CD14-positive monocyte (primary cell): ENCODE data around the gene GSTM2. TPM values are rescaled to one million over a fixed set of nuclear protein-coding genes. Genes with fewer than 3 reads are reported as not detected.

Source experiments
- DNase-seq, 3 donors: peaks; one replicate each; pipeline ENCODE4 v3.0.0-alpha.2; 2011 to 2022
- H2AFZ ChIP-seq: 2 replicates; pipeline ENCODE4 v1.6.0; 2012; ENCODE audit warnings: mild to moderate bottlenecking, low read depth, low read length, inconsistent platforms; ENCODE audit not compliant: insufficient read depth, poor library complexity, severe bottlenecking
- H3K27ac ChIP-seq, 2 donors: 1 replicate in 1 of 2; 2 replicates in 1 of 2; pipeline ENCODE4 v1.5.1; 2012 to 2013; ENCODE audit warnings: low read length in 2 of 2, control low read depth in 1 of 2, inconsistent platforms in 1 of 2, low read depth in 1 of 2, mild to moderate bottlenecking in 1 of 2
- H3K27me3 ChIP-seq, 2 donors: one replicate each; pipeline versions ENCODE4 v1.6.0 to v1.6.1; 2011 to 2013; ENCODE audit warnings: low read length in 2 of 2; ENCODE audit not compliant: control insufficient read depth in 2 of 2, insufficient read depth in 2 of 2
- H3K36me3 ChIP-seq, 2 donors: replicated peaks in 1 of 2; 1 replicate in 1 of 2; 2 replicates in 1 of 2; pipeline versions ENCODE4 v1.5.1 to v1.6.1; 2012 to 2013; ENCODE audit warnings: low read length in 2 of 2, control low read depth in 1 of 2, inconsistent platforms in 1 of 2, mild to moderate bottlenecking in 1 of 2; ENCODE audit not compliant: insufficient read depth in 2 of 2, control insufficient read depth in 1 of 2
- H3K4me1 ChIP-seq, 2 donors: 1 replicate in 1 of 2; 2 replicates in 1 of 2; pipeline versions ENCODE4 v1.5.1 to v1.6.1; 2012 to 2013; ENCODE audit warnings: low read length in 2 of 2, control low read depth in 1 of 2, inconsistent platforms in 1 of 2, mild to moderate bottlenecking in 1 of 2, moderate library complexity in 1 of 2; ENCODE audit not compliant: insufficient read depth in 2 of 2, control insufficient read depth in 1 of 2
- H3K4me2 ChIP-seq: replicated peaks from 2 replicates; pipeline ENCODE3; 2012; ENCODE audit warnings: low read length, moderate library complexity, mild to moderate bottlenecking; ENCODE audit not compliant: poor library complexity, severe bottlenecking; ENCODE audit errors: extremely low read depth
- H3K4me3 ChIP-seq, 3 experiments: fragments of 200-600 bp in 1 of 3; sonication (generic) in 1 of 3; replicated peaks in 1 of 3; 1 replicate in 2 of 3; 2 replicates in 1 of 3; pipeline ENCODE4 v1.5.1; 2011 to 2013; ENCODE audit warnings: low read length in 3 of 3, mild to moderate bottlenecking in 3 of 3, control low read depth in 2 of 3, low read depth in 2 of 3, inconsistent platforms in 1 of 3, moderate library complexity in 1 of 3
- H3K79me2 ChIP-seq: 2 replicates; pipeline ENCODE4 v1.6.0; 2012; ENCODE audit warnings: mild to moderate bottlenecking, control low read depth, inconsistent platforms, low read length, moderate library complexity; ENCODE audit not compliant: insufficient read depth
- H3K9ac ChIP-seq: 2 replicates; pipeline ENCODE4 v1.6.0; 2017; ENCODE audit warnings: low read length, mild to moderate bottlenecking; ENCODE audit not compliant: insufficient read depth, poor library complexity, severe bottlenecking
- H3K9me3 ChIP-seq, 2 donors: replicated peaks in 1 of 2; 1 replicate in 1 of 2; 2 replicates in 1 of 2; pipeline versions ENCODE4 v1.5.1 to v1.6.1; 2012 to 2013; ENCODE audit warnings: low read length in 2 of 2, control low read depth in 1 of 2; ENCODE audit not compliant: control insufficient read depth in 1 of 2, insufficient read depth in 1 of 2
- H4K20me1 ChIP-seq: 2 replicates; pipeline ENCODE4 v1.6.0; 2012; ENCODE audit warnings: mild to moderate bottlenecking, low read length, control low read depth, moderate library complexity; ENCODE audit not compliant: insufficient read depth
- H3K27ac Mint-ChIP-seq, 7 donors: one replicate each; pipeline ENCODE4 v1.8.0; 2020; ENCODE audit warnings: mild to moderate bottlenecking in 7 of 7, mixed read lengths in 7 of 7, moderate library complexity in 6 of 7, inconsistent platforms in 2 of 7
- H3K27me3 Mint-ChIP-seq, 3 donors: one replicate each; pipeline ENCODE4 v1.8.0; 2021 to 2022; ENCODE audit warnings: low read depth in 3 of 3, mild to moderate bottlenecking in 3 of 3, mixed read lengths in 3 of 3, moderate library complexity in 3 of 3, inconsistent platforms in 1 of 3
- H3K36me3 Mint-ChIP-seq, 2 donors: one replicate each; pipeline ENCODE4 v1.8.0; 2020; ENCODE audit warnings: mixed read lengths in 2 of 2, inconsistent platforms in 1 of 2, mild to moderate bottlenecking in 1 of 2
- H3K4me1 Mint-ChIP-seq: one replicate; pipeline ENCODE4 v1.8.0; 2020; ENCODE audit warnings: mild to moderate bottlenecking, mixed read lengths
- H3K4me3 Mint-ChIP-seq, 2 donors: one replicate each; pipeline ENCODE4 v1.8.0; 2020; ENCODE audit warnings: mild to moderate bottlenecking in 2 of 2, mixed read lengths in 2 of 2, moderate library complexity in 1 of 2
- H3K9me3 Mint-ChIP-seq, 7 donors: one replicate each; pipeline ENCODE4 v1.8.0; 2020 to 2022; ENCODE audit warnings: mixed read lengths in 7 of 7, mild to moderate bottlenecking in 6 of 7, moderate library complexity in 6 of 7, inconsistent platforms in 2 of 7
- WGBS: methylation state at CpG from one replicate; pipeline ENCODE4 v1.1.5; 2013; ENCODE audit warnings: missing lambda C conversion rate; ENCODE audit not compliant: insufficient coverage; 5-methylcytosine and 5-hydroxymethylcytosine counted together
- intact Hi-C, 2 donors: fragments of 100-400 bp; cut with micrococcal nuclease; formaldehyde crosslinking; loops; one replicate each; pipeline versions ENCODE4 v1.15.0 to v1.15.1; 2023
- polyA plus RNA-seq, 3 donors: library from polyadenylated mRNA; depleted of rRNA in 1 of 3; unstranded in 2 of 3; stranded (reverse) in 1 of 3; fragments of 300-500 nt in 2 of 3; fragments of >200 nt in 1 of 3; fragmentation: Illumina TruSeq in 2 of 3; gene quantifications; 1 replicate in 2 of 3; 2 replicates in 1 of 3; pipeline ENCODE4 v1.2.3, GENCODE V29; 2012 to 2021
- TF ChIP-seq, protein P1 (sequence below): fragments of 200-600 bp; IDR thresholded peaks from one replicate; pipeline ENCODE4 v1.8.0; 2022; ENCODE audit warnings: antibody characterized with exemption, mild to moderate bottlenecking

The GSTM2 gene
- polyA plus RNA-seq, 3 donors: 1.5 to 12.0 (median 6.3) TPM

DNA sequence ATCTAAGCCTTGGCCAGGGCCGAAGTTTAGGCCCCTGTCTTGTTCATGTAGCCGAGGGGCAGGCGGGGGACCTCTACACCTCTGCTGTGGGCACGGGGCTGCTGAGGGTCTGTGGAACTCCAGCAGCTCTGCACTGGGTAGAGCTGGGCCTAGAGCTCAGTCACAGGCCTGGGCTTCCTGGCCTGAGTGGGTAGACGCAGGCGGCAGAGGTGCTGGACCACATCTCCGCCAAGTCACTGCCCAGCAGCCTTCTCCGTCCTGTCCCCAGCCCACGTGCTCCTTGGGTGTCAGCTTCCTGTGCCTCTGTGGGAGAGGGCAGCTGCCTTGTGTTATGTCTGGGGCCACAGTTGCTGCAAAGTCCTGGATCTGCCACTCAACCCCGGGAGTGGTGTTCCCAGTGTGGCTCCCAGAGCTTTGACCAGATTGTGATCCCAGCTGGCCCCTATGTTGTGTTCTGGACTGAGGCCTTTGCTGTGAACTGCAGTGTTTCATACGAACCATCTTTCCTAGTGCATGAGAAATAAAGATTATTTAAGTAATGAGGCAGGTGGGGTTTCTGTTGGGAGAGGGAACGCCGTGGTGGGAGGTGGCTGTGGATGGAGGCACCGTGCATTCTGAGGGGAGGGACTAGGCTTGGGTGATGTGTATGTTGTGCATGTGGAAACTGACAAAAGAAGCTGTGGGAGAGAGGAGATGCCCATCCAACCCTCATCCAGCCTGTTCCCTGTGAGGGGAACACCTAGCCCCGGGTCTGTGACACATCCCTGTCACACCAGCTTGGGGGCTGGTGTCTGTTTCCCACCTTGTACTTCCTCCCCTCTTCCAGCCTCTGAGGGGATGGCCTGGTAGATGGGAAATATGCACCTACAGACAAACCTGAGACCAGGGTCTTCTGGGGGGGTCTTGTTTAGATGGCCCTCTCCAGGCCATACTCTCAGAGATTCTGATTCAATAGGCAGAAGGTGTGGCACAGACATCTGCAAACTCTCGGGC lies 36.0 kb upstream of the GSTM2 start:
- H2AFZ ChIP-seq: no peak overlapping the region
- TF ChIP-seq, protein P1, sequence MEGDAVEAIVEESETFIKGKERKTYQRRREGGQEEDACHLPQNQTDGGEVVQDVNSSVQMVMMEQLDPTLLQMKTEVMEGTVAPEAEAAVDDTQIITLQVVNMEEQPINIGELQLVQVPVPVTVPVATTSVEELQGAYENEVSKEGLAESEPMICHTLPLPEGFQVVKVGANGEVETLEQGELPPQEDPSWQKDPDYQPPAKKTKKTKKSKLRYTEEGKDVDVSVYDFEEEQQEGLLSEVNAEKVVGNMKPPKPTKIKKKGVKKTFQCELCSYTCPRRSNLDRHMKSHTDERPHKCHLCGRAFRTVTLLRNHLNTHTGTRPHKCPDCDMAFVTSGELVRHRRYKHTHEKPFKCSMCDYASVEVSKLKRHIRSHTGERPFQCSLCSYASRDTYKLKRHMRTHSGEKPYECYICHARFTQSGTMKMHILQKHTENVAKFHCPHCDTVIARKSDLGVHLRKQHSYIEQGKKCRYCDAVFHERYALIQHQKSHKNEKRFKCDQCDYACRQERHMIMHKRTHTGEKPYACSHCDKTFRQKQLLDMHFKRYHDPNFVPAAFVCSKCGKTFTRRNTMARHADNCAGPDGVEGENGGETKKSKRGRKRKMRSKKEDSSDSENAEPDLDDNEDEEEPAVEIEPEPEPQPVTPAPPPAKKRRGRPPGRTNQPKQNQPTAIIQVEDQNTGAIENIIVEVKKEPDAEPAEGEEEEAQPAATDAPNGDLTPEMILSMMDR: no peak
- WGBS: 95% methylated on average over 13 of the region's 16 CpGs
- no peaks in the 10 kb centered on the region for H3K27me3 ChIP-seq
- H3K4me3 ChIP-seq: no peak overlapping the region
- no peak overlapping the region for H3K27ac ChIP-seq
- Mint-ChIP-seq H3K9me3 (peaks cover 0 to 2% (median 0%) of the 10 kb centered on the region in 7 donors), H3K4me3 (no peak overlapping the region), H3K27me3 (peaks cover 0 to 6% (median 5%) of the 10 kb centered on the region in 3 donors), H3K36me3 (peaks cover 53 to 58% of the 10 kb centered on the region in 2 donors), H3K4me1 (peaks cover 21% of the 10 kb centered on the region), H3K27ac (peak overlapping the region in 2 of 7 donors; percentile 50 to 58)
- no peaks in the 10 kb centered on the region for H3K9me3 ChIP-seq
- no peaks in the 10 kb centered on the region for H3K79me2 ChIP-seq
- no peak overlapping the region for H3K9ac ChIP-seq
- H3K36me3 ChIP-seq: peaks cover 56 to 59% of the 10 kb centered on the region in 2 donors
- H3K4me2 ChIP-seq: no peak overlapping the region
- peaks cover 58% of the 10 kb centered on the region for H4K20me1 ChIP-seq
- intact Hi-C loops: no loop called here
- DNase-seq: peak in 1 of 3 donors; percentile 2
- H3K4me1 ChIP-seq: peaks cover 16 to 20% of the 10 kb centered on the region in 2 donors

- Histone ChIP-seq H3K9ac (no peak overlapping the region), H4K20me1 (peaks cover 48% of the 10 kb centered on the region), H3K4me1 (peaks cover 16 to 20% of the 10 kb centered on the region in 2 donors), H3K36me3 (peaks cover 46 to 49% of the 10 kb centered on the region in 2 donors), H2AFZ (no peak overlapping the region), H3K9me3 (no peaks in the 10 kb centered on the region), H3K79me2 (no peaks in the 10 kb centered on the region), H3K4me2 (no peak overlapping the region), H3K27ac (no peak overlapping the region), H3K27me3 (no peaks in the 10 kb centered on the region), H3K4me3 (no peak overlapping the region)
- peaks cover 0 to 6% (median 5%) of the 10 kb centered on the region in 3 donors for H3K27me3 Mint-ChIP-seq
- intact Hi-C loops: no loop called here
- H3K36me3 Mint-ChIP-seq: peaks cover 43 to 48% of the 10 kb centered on the region in 2 donors
- peak in 1 of 3 donors; percentile 3 for DNase-seq
- peaks cover 0 to 2% (median 0%) of the 10 kb centered on the region in 7 donors for H3K9me3 Mint-ChIP-seq
- H3K4me1 Mint-ChIP-seq: peaks cover 21% of the 10 kb centered on the region
- TF ChIP-seq, protein P1: no peak
- H3K4me3 Mint-ChIP-seq: no peak overlapping the region
- peak overlapping the region in 3 of 7 donors; percentile 38 to 64 (median 46) for H3K27ac Mint-ChIP-seq
- WGBS: 88% methylated on average over 3 of the region's 5 CpGs
Observed at GRCh38 chr1:109632671-109633346, 35.0 kb upstream of the GSTM2 start.
